H9 (cell line): Measurements from ENCODE around the gene PAK6. TPM values are rescaled to one million over a fixed set of nuclear protein-coding genes. Genes with fewer than 3 reads are reported as not detected.

Source experiments
- DNase-seq: peaks from one replicate; pipeline ENCODE4 v3.0.0-alpha.2; 2017
- H2AFZ ChIP-seq: one replicate; pipeline ENCODE4 v1.6.1; 2013; ENCODE audit warnings: mild to moderate bottlenecking, low read length, control low read depth, moderate library complexity
- H2AK5ac ChIP-seq: 2 replicates; pipeline ENCODE4 v1.6.1; 2013; ENCODE audit warnings: low read length, control low read depth, mixed read lengths; ENCODE audit not compliant: insufficient read length
- H2BK120ac ChIP-seq: one replicate; pipeline ENCODE4 v1.6.1; 2013; ENCODE audit warnings: low read depth, mild to moderate bottlenecking, low read length, control low read depth, inconsistent platforms; ENCODE audit not compliant: poor library complexity, severe bottlenecking
- H2BK12ac ChIP-seq: 2 replicates; pipeline ENCODE4 v1.6.1; 2013; ENCODE audit warnings: low read length, control low read depth, mixed read lengths, low read depth; ENCODE audit not compliant: insufficient read length
- H2BK15ac ChIP-seq: 2 replicates; pipeline ENCODE4 v1.6.1; 2013; ENCODE audit warnings: low read depth, low read length, control low read depth
- H2BK20ac ChIP-seq: one replicate; pipeline ENCODE4 v1.6.1; 2013; ENCODE audit warnings: low read depth, mild to moderate bottlenecking, low read length, control low read depth, inconsistent platforms; ENCODE audit not compliant: poor library complexity, severe bottlenecking
- H2BK5ac ChIP-seq: 2 replicates; pipeline ENCODE4 v1.6.1; 2013; ENCODE audit warnings: low read length, control low read depth, mixed read lengths; ENCODE audit not compliant: insufficient read length
- H3K14ac ChIP-seq: 2 replicates; pipeline ENCODE4 v1.6.1; 2013; ENCODE audit warnings: low read length, control low read depth; ENCODE audit not compliant: insufficient read depth
- H3K18ac ChIP-seq: 2 replicates; pipeline ENCODE4 v1.6.1; 2013; ENCODE audit warnings: low read depth, mild to moderate bottlenecking, mixed read lengths, low read length, control low read depth; ENCODE audit not compliant: insufficient read length
- H3K23ac ChIP-seq: 2 replicates; pipeline ENCODE4 v1.6.1; 2013; ENCODE audit warnings: low read length, control low read depth, mixed read lengths, low read depth; ENCODE audit not compliant: insufficient read length
- H3K23me2 ChIP-seq: 2 replicates; pipeline ENCODE4 v1.6.1; 2013; ENCODE audit warnings: low read depth, mild to moderate bottlenecking, mixed read lengths, low read length, control low read depth; ENCODE audit not compliant: insufficient read length, poor library complexity, severe bottlenecking
- H3K27ac ChIP-seq: 2 replicates; pipeline ENCODE4 v1.5.1; 2013; ENCODE audit warnings: low read length, control low read depth, mixed read lengths, low read depth; ENCODE audit not compliant: insufficient read length
- H3K27me3 ChIP-seq: 2 replicates; pipeline ENCODE4 v1.6.1; 2013; ENCODE audit warnings: low read length, control low read depth, inconsistent platforms; ENCODE audit not compliant: insufficient read depth
- H3K4ac ChIP-seq: 2 replicates; pipeline ENCODE4 v1.6.1; 2013; ENCODE audit warnings: low read depth, mild to moderate bottlenecking, control low read depth, inconsistent platforms, low read length, moderate library complexity
- H3K4me1 ChIP-seq: 2 replicates; pipeline ENCODE4 v1.6.1; 2013; ENCODE audit warnings: low read length, control low read depth, inconsistent platforms; ENCODE audit not compliant: insufficient read depth
- H3K4me2 ChIP-seq: 2 replicates; pipeline ENCODE4 v1.6.1; 2013; ENCODE audit warnings: low read length, control low read depth, mixed read lengths; ENCODE audit not compliant: insufficient read length, insufficient read depth
- H3K56ac ChIP-seq: 2 replicates; pipeline ENCODE4 v1.6.1; 2013; ENCODE audit warnings: low read depth, mild to moderate bottlenecking, mixed read lengths, low read length, control low read depth; ENCODE audit not compliant: insufficient read length
- H3K79me1 ChIP-seq: 2 replicates; pipeline ENCODE4 v1.6.1; 2013; ENCODE audit warnings: low read depth, mild to moderate bottlenecking, moderate library complexity, low read length, control low read depth, inconsistent platforms; ENCODE audit not compliant: insufficient read depth, poor library complexity, severe bottlenecking
- H3K79me2 ChIP-seq: 2 replicates; pipeline ENCODE4 v1.6.1; 2013; ENCODE audit warnings: low read length, control low read depth, inconsistent platforms; ENCODE audit not compliant: insufficient read depth
- H3K9ac ChIP-seq: 2 replicates; pipeline ENCODE4 v1.6.1; 2013; ENCODE audit warnings: low read length, control low read depth, mixed read lengths; ENCODE audit not compliant: insufficient read length; ENCODE audit errors: extremely low read depth
- H3K9me3 ChIP-seq: one replicate; pipeline ENCODE4 v1.6.1; 2013; ENCODE audit warnings: low read depth, low read length, inconsistent platforms; ENCODE audit not compliant: control insufficient read depth
- H3T11ph ChIP-seq: one replicate; pipeline ENCODE4 v1.6.1; 2013; ENCODE audit warnings: mild to moderate bottlenecking, low read length, control low read depth, inconsistent platforms
- H4K20me1 ChIP-seq: one replicate; pipeline ENCODE4 v1.6.1; 2013; ENCODE audit not compliant: control insufficient read depth, insufficient read length, insufficient read depth
- H4K5ac ChIP-seq: 2 replicates; pipeline ENCODE4 v1.6.1; 2013; ENCODE audit warnings: low read depth, mild to moderate bottlenecking, mixed read lengths, low read length, control low read depth; ENCODE audit not compliant: insufficient read length
- H4K8ac ChIP-seq: replicated peaks from 2 replicates; pipeline ENCODE4 v1.6.1; 2013; ENCODE audit warnings: low read length, control low read depth, mixed read lengths, low read depth; ENCODE audit not compliant: insufficient read length
- H4K91ac ChIP-seq: 2 replicates; pipeline ENCODE4 v1.6.1; 2013; ENCODE audit warnings: low read depth, mild to moderate bottlenecking, moderate library complexity, mixed read lengths, low read length, control low read depth; ENCODE audit not compliant: insufficient read length
- H3K27ac Mint-ChIP-seq, 3 experiments: 2 replicates in 2 of 3; 3 replicates in 1 of 3; pipeline ENCODE4 v1.8.0; 2020 to 2021; ENCODE audit warnings: mixed read lengths in 3 of 3, mild to moderate bottlenecking in 1 of 3, moderate library complexity in 1 of 3
- H3K27me3 Mint-ChIP-seq: 2 replicates; pipeline ENCODE4 v1.8.0; 2021; ENCODE audit warnings: low read depth, mild to moderate bottlenecking, moderate library complexity, mixed read lengths
- H3K36me3 Mint-ChIP-seq, 3 experiments: 2 replicates in 2 of 3; 3 replicates in 1 of 3; pipeline ENCODE4 v1.8.0; 2020 to 2021; ENCODE audit warnings: low read depth in 3 of 3, mixed read lengths in 3 of 3; ENCODE audit not compliant: insufficient read depth in 1 of 3
- H3K4me1 Mint-ChIP-seq, 2 experiments: 2 replicates each; pipeline ENCODE4 v1.8.0; 2020; ENCODE audit warnings: mixed read lengths in 2 of 2
- H3K4me3 Mint-ChIP-seq, 2 experiments: 2 replicates in 1 of 2; 3 replicates in 1 of 2; pipeline ENCODE4 v1.8.0; 2020 to 2021; ENCODE audit warnings: mild to moderate bottlenecking in 2 of 2, mixed read lengths in 2 of 2, moderate library complexity in 1 of 2
- H3K9me3 Mint-ChIP-seq, 2 experiments: 2 replicates in 1 of 2; 3 replicates in 1 of 2; pipeline ENCODE4 v1.8.0; 2020; ENCODE audit warnings: mild to moderate bottlenecking in 2 of 2, mixed read lengths in 2 of 2, moderate library complexity in 1 of 2
- CTCF ChIP-seq: fragments of 200-600 bp; sonication (generic); conservative IDR thresholded peaks from 3 replicates; pipeline ENCODE4 v1.8.0; 2021; ENCODE audit warnings: antibody characterized with exemption, mild to moderate bottlenecking
- WGBS: extraction: QIAGEN DNeasy Blood & Tissue Kit; methylation state at CpG from one replicate; pipeline ENCODE4 v1.1.7; 2013; ENCODE audit warnings: missing lambda C conversion rate, low lambda C conversion rate, mixed read lengths; ENCODE audit not compliant: insufficient read length; ENCODE audit errors: extremely low coverage; 5-methylcytosine and 5-hydroxymethylcytosine counted together
- total RNA-seq: library from RNA; stranded (reverse); gene quantifications from 2 replicates; pipeline ENCODE4 v1.2.1, GENCODE V29; 2021

The PAK6 gene
- total RNA-seq, 1 experiment from 2014 or later = 7.4 TPM

GRCh38 chr15:40274350-40275274 lies 35.7 kb downstream of the PAK6 start:
- Histone ChIP-seq H4K91ac (no peak overlapping the region), H3K4me1 (no peaks in the 10 kb centered on the region), H3K79me1 (no peaks in the 10 kb centered on the region), H3K9me3 (no peaks in the 10 kb centered on the region), H3K27ac (no peak overlapping the region), H3K27me3 (no peaks in the 10 kb centered on the region), H3T11ph (no peak overlapping the region), H2BK20ac (no peak overlapping the region), H3K23ac (no peak overlapping the region), H3K4ac (no peak overlapping the region), H2BK15ac (no peak overlapping the region), H3K14ac (no peak overlapping the region), H3K4me2 (no peak overlapping the region), H3K9ac (no peak overlapping the region), H4K5ac (no peak overlapping the region), H2AFZ (no peak overlapping the region), H2AK5ac (no peak overlapping the region), H2BK120ac (no peak overlapping the region), H4K20me1 (no peaks in the 10 kb centered on the region), H3K23me2 (peaks cover 2% of the 10 kb centered on the region), H2BK12ac (no peak overlapping the region), H2BK5ac (no peak overlapping the region), H3K18ac (no peak overlapping the region), H4K8ac (no peak overlapping the region), H3K56ac (no peak overlapping the region), H3K79me2 (no peaks in the 10 kb centered on the region)
- Mint-ChIP-seq H3K27ac (no peak overlapping the region), H3K36me3 (peaks cover 0 to 11% (median 2%) of the 10 kb centered on the region in 3 experiments; a peak in 2 of 7 replicates), H3K27me3 (peaks cover 19% of the 10 kb centered on the region), H3K9me3 (no peaks in the 10 kb centered on the region), H3K4me3 (peak overlapping the region in 1 of 2 experiments; percentile 32; a peak in 1 of 5 replicates), H3K4me1 (peaks cover 6 to 45% of the 10 kb centered on the region in 2 experiments)
- WGBS = no CpG with 5 or more reads among the region's 26 CpGs
- TF ChIP-seq CTCF = peak; percentile 100
- DNase-seq = peak; percentile 87
